Stimulated activated CD4-positive, alpha-beta T cell treated with anti-CD3 and anti-CD28 coated beads, Interleukin-2, amount 100 ng/mL, for 4 hours (primary cell): ENCODE data around the gene IGFBP7.

ENCODE experiments used
- DNase-seq: peaks from one replicate; pipeline ENCODE4 v3.0.0-alpha.2; 2020; ENCODE audit warnings: low read depth

IGFBP7 gene

DNA sequence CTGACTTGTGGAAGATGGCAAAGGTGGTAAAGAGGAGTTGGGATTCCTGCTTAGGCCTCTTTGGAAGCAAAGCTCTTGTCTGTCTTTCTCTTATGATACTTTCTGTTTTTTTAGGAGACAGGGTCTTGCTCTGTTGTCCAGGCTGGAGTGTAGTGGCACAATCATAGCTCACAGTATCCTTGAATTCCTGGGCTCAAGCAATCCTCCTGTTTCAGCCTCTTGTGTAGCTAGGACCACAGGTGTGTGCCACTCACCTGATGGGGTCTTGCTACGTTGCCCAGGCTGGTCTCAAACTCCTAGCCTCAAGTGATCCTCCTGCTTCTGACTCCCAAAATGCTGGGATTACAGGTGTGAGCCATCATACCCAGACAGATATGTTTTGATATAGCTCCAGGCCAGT lies 19.3 kb upstream of the IGFBP7 start:
- DNase-seq: no peak

DNA sequence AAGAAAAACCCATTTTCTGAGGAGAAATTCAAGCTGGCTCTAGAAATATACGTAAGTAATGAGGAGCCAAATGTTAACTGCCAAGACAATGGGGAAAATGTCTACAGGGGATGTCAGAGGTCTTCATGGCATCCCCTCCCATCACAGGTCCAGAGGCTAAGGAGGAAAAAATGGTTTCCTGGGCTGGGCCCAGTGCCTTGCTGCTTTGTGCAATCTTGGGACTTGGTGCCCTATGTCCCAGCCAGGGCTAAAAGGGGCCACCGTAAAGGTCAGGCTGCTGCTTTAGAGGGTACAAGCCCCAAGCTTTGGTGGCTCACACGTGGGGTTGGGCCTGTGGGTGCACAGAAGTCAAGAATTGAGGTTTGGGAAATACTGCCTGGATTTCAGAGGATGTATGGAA lies 17.2 kb upstream of the IGFBP7 start:
- DNase-seq: no peak

DNA sequence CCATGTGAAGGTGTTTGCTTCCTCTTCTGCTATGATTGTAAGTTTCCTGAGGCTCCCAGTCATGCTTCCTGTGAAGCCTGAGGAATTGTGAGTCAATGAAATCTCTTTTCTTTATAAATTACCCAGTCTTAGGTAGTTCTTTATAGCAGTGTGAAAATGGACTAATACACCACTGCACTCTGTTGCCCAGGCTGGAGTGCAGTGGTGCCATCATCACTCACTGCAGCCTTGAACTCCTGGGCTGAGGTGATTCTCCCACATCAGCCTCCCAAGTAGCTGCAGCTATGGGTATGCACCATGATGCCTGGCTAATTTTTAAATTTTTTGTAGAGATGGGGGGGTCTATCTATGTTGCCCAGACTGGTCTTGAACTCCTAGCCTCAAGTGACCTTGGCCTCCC lies 15.8 kb upstream of the IGFBP7 start:
- DNase-seq: no peak

DNA sequence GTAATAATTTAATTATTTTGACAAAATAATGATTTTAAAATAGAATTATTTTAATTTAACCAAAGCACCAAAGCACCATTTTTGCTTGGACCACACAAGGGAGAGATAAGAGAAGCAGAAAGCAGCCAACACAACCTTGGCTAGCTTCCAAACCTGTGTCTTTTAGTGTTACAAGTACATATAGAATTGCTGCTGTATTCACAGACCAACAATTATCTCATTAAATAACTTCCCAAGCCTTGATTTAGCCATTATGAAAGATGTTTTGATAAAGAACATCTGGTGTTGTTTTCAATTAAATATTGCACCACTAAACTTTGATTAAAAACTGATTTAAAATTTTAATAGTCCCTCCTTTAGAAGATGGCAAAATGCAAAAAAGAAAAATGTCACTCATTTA lies 14.0 kb upstream of the IGFBP7 start:
- no peak for DNase-seq

DNA sequence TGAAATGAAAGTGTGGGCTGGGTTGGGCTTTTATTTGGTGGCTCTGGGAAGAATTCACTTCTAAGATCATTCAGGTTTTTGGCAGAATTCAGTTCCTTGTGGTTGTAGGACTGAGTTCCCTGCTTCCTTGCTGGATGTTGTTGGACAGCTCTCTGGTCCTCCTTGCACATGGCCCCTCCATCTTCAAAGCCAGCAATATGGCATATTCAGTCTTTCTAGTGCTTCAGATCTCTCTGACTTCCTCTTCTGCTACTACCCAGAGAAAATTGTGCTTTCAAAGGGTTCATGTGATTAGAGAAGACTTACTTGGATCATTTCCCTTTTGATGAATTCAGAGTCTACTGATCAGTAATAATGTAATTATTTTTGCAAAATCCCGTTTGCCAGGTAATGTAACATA lies 12.8 kb upstream of the IGFBP7 start:
- no peak for DNase-seq

DNA sequence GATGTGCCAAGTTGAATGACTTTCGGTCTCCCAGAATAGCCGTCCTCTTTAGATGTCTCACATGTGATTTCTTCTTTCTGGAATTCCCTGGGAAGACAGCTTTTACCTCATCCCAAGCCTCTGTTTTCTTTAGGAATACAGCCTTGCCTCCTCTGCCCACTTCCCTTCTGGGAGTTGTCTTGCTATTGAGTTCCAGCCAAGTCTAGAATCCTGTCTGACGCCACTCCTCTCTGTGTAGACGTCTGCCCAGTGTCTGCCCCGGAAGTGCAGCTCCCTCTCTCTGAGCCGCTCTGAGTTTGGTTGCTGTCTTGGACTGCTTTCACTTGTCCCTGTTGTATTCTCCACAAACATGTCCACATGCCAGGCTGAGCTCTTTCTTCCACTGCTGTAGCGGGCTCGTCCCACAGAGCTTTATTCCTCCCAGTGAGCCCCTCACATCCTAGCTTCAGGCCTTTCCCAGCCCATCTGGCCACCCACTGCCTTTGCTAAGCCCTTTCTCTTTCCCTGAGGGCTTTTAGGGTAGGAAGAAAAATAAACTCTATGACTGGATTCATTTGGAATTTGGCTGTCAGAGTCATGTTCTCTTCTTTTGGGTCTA lies 9.0 kb upstream of the IGFBP7 start:
- DNase-seq: no peak

DNA sequence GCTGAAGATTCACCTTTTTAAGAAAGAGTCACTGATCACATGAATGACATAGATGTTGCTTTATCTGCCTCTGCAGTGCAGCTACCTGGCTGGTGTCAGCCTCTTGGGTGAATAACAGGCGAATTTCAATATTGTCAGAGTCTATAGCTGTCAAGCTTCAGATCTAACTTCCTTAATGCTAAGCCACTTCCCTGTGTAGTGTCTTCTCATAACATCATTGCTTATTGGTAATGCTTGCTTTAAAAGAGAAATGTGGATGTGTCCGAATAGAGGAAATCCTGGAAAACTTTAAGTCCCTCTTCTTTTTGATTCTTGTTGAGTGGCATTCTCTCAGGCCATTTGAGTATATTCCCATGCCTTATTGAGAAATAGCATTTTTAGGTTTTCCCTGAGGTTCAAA lies 7.3 kb upstream of the IGFBP7 start:
- no peak for DNase-seq

DNA sequence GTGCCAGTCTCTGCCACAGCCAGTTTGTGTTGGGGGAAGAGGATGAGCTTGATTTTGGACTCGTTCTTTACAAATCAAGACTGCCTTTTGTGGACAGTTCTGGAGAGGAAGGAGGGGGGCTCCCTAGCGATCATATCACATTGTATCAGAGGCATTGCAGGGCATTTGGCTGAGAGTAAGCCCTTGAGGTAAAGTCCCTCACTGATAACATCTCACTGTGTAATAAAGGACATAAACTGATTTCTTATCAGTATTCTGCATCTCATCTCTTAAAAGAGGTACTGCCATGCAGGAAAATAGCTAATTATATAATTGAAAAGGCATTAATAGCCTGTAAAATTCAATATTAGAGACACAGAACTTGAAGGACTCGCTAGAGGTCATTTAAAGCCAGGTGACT lies 6.1 kb upstream of the IGFBP7 start:
- DNase-seq: no peak

DNA sequence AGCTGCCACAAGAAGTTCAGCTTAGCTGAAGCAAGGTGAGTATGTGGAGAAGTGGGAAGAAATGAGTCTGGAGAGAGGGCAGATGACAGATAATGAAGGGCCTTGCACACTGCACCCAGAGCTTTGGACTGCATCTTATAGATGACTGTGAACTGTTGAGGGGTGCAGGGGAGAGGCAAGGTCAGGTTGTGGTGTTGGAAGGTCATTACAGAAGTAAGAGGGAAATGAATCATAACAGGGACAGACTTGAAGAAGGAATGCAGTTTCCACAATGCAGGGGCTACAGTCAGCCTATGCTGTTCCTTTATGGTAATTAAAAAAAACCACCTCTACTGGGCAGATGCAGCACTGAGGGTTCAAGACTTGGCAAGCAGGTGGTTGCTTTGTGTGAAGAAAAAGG lies 4.8 kb upstream of the IGFBP7 start:
- DNase-seq: no peak

DNA sequence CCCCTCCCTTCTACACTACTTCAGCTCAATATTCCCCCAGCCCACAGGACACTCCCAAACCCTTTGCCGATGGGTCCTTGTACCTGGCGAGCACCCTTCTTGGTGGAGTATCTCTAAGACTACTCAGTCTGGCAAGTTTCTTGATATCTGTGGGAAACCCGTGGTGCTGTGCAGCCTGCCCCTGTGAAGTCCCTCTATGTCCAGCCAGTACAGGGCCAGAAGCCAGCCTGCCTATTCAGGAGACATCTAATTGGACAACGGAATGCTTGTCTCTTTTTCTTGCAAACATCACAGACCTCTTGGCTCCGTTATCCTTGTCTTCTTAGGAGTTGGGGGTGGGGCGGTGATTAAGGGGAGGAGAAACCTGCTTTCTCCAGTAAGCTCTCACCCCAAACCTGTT lies 3.7 kb upstream of the IGFBP7 start:
- DNase-seq: no peak

DNA sequence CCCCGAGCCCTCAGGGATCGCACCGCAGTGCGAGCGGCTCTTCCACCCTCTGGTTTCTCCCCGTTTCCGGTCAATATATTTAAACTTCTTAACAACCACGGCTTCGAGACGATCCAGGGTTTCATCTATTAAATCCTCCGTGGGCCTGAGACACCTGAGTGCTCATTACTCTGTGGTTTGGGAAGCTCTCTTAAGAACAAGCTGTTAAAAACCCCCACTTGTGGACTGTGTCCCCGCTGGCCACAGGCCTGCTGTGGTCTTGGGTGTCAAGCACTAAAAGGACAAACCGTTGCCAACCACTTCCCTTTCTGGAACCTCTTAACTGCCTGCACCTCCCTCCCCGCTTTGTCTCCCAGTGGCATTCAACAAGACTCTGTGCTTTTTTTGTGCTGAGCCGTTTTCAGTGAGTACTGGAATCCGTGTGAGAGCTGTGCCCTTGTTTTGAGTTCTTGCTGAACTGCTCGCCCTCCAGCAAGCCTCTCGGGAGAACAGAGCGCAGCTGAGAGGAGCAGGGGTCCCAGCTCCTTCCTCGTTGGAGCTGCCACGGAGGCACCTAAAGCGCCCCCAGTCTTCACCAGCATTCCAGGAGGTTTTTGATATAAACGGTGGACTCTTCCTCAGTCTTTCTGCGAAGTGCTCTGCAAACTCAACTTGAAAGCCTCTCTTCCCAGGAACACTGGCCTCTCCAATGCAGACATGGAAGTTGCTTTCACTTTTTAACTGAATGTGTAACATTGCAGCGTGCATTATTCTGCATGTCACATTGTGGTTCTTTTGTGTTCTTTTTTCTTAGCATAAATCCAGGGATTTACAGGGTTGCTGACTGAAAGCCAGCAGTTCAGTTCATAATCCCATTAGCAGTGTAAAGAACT lies 691 bp upstream of the IGFBP7 start:
- DNase-seq: no peak

DNA sequence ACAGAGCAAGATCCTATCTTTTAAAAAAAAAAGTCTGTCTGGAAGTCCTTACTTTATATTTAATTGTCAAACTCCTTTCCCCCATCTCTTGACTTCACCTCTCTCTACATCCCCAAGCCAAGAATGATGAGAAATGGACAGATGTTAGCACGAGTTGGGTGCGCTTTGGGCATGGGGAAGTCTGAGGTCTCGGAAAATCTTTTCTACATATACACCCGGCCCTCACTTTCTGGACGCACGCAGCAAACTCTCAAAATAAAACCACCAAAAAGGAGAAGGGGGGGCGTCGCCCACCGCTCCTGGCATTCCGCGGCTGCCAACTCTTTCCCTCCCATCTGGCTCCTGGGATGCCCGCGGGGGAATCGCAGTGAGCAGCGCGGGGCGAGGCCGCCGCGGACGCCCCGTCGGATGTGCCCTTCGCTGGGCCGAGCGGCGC lies 756 bp downstream of the IGFBP7 start:
- no peak for DNase-seq

DNA sequence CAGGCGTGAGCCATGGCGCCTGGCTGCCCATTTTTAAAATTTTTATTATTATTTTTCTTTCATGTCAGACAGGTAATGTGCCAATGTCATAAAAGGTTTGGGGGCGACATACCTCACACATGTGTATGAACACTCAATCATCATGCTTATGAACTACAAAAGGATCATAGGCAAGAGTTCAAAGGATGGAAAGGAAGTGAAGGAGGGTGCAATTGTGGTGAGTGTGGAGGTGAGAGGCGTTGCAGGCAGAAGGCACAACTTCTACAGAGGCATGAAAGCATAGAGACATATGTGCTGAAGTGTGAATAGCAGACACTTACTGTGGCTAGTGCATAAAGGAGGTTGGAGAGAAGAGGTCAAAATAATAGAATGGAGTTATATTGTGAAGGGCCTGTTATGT lies 4.0 kb downstream of the IGFBP7 start:
- DNase-seq: no peak

DNA sequence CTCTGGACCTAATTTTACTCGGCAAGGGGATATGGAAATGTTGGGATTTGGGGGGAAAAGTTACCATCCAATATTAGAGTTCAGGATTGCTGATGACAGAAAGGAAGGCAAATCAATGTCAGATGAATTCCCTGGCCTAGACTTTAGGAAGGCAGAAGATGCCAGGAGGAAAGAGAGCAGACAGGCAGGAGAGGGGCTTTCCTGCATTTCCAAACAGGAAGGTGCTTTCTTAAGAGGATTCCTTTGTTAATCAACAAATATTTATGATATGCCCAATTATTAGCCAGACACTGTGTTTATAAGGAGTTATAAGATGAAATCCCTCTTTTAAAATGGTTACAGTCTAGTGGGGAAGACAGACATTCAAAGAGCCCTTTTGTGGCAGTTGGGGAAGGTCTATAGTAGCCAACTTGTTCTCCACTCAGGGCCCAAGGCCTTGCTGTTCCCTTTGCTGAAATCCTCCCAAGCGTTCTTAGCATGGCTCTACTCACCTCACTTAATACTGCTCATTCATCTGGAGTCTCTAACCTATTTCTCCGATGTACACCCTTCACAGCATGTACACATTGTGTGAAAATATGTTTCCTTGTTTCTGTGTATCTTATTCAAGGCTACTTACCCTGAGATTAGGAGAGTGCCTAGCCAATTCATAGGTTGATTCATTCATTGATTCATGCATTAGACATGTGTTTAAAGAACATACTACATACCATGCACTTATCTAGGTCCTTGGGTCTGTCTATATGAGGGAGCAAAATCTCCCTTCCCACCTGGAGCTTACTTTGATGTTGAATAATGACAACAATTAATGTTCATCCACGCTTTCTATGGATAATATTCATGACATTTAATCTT lies 5.3 kb downstream of the IGFBP7 start:
- DNase-seq: no peak

DNA sequence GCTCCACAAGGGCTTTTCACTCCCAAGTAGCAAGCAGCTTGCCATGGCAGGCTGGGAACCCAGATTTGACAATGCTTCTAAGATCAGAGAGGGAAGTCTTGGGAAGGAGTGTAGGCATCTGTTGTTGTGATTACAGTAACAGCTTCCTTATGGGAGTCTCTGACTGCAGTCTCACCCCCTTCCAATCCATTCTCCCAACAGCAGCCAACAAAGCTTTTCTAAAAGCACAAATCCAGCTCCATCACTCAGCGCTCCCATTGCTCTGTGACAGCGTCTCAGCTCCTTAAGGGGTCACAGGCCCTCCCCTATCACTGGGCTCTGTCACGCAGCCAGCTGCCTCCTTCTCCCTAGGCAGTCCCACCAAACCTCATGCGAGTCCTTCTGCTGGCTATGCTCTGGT lies 7.1 kb downstream of the IGFBP7 start:
- DNase-seq: no peak

DNA sequence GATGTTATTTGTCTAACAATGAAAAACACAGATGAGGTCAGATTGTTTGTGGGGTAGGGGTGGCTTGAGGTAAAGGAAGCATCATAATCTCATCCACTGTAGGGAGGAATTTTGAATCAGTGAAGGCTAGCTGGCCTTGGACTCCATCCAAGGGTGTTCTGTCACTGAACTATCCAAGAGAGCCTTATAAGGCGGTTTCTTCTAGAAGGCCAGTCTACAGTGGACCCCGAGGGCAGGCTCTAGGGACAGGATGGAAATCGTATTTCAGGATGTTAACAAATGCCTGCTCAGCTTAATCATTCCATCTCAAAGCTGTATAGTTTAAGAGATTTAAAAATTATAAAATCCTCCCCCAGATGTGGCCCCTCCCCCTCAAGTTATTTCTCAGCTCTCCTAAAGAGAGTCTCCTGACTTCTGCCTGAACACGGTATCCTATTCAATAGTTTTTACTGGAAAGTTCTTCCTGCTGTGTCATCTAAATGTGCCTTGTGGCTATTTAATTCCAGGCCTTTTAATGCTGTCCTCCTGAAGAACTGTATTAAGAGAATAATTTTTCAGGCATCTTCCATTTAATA lies 8.0 kb downstream of the IGFBP7 start:
- DNase-seq: no peak

DNA sequence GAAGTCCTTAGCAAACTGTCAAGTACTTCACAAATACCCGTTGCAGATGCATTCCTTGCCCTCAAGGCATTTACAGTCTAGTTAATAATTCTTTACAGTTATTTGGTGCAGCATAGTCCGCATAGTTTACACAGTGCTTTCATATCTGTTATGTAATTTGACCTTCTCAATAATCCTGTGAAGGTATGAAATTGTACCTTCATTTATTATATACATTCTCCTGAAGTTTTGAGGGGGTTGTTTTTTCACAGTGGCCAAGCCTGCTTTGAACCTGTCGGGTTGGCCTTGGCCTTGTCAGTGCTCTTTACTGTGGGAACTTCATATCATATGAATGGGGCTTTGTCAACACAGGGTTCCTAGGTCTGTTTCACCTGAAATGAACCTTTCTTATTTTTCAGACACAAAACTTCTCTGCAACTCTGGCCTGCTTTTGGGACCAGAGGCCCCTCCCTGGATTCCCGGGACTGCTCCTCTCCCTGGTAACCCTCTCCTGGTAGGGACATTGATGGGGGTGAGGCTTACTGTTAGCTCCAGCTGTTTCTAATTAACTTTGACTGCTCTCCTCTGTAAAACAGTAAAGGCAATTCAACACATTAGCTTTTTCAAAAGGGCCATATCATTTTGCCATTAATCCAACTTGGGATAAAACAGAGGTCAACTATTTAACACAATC lies 9.1 kb downstream of the IGFBP7 start:
- no peak for DNase-seq

DNA sequence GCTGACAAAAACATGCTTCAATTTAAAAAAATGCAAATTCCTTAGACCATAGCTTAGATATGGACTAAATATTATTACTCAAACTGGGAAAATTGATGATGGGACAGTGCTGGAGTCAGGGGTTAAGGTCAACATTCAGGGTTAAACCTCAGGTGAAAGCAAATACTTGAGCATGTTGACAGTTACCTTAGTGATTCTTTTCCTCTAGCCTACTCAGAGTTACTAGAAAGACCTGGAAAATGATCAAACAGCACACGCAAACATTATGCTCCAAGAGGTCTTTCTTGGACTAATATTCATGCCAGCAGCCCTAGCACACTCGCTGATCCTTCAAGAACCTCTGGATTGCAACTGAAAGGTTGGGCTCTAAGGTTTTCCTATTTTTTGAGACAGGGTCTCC lies 10.8 kb downstream of the IGFBP7 start:
- no peak for DNase-seq

DNA sequence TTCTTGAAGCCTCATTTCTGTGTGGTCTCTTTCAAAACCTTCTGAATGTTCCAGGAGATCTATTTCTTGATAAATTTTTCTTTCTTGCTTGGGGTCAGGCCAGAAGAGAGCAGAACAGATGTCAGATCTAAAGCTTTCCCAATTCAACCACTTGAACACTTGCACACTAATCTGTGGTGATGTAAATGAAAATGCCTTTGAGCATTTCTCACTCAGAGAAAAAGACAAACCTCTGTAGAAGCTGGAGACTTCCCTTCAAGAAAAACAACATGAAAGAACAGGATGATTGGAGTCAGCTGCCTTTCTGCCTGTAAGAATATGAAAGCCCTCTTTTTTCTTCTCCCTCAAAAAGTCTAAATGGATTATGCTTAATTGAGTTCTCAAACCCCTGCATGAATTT lies 11.2 kb downstream of the IGFBP7 start:
- no peak for DNase-seq

DNA sequence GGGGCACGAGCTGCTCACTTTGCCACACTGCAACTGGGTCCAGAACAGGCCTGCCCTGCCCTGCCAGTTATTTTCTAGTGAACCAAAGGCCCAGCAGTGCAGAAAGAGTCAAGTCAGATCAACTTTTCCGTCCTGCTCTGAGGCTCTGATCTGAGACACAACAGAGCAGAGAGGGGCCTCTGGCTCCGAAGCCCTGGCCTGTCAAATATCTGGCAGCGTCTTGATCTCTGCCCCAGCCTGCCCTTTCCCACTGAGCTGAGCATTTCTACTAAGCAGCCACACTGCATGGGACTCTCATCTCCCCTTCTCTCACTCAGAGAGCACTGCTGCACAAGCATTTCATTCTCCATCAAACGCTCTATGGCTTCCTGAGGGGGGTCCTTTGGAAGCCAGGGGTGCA lies 11.8 kb downstream of the IGFBP7 start:
- no peak for DNase-seq

DNA sequence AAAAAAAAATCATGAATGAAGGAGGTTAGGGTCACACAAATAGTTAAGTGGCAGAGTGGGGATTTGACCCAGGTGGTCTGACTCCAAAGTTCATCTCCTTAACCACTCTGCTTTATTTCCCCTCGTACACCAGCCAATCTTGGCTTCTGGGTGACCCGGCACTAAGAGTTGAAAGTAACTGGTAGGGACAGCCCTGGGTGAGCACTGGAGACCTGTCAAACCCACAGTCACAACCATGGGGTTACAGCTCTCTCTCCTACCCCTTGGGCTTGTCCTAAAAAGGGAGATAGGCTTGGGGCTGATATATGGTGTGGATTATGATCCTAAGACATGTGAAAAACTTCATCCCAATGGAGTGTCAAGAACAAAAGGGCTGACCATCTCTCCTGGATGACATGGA lies 12.5 kb downstream of the IGFBP7 start:
- DNase-seq: no peak

DNA sequence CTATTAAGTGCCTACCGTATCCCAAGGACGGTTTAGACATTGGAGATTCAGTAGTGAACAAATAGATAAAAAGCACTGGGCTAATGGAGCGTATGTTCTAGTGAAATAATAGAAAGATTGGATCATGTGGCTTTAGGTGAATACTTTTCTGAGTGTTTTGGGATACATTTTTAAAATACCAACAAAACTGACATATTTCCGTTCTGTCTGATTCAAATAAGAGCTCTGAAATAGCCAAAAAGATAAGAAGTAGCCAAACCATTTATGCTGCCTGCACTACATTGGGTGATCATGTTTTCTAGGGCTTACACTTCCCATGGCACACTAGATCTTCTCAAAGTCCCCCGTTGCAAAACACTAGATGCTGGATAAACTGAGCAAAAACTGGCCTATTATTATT lies 14.2 kb downstream of the IGFBP7 start:
- no peak for DNase-seq
